Fibroblast of upper back skin (primary cell): ENCODE data around the gene PTGIS.
"Not testable (repeated sequence)": the region's sequence is repeated elsewhere in the genome, so short reads cannot be mapped to it uniquely, and the experiment has no call there.

ENCODE experiments used
- DNase-seq: peaks from one replicate; pipeline ENCODE4 v3.0.0-alpha.2; 2013

Gene PTGIS

DNA sequence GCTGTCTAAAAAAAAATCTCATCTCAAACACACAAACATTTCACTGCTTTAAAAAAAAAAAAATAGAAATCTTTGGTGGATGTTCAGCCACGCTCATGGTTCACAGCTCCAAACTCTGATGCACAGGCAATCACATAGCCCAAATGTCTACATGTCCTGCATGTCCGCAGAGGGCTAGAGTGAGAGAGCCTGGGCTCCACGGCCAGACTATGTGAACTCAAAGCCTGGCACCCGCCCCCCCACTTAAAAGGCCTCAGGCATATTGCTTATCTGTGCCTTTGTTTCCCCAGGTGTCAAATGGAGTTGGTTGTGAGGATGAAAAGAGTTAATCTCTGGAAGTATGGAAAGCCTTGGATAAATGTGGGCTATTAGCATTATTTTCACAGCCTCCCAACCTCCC lies 10.5 kb upstream of the PTGIS start:
- no peak for DNase-seq

DNA sequence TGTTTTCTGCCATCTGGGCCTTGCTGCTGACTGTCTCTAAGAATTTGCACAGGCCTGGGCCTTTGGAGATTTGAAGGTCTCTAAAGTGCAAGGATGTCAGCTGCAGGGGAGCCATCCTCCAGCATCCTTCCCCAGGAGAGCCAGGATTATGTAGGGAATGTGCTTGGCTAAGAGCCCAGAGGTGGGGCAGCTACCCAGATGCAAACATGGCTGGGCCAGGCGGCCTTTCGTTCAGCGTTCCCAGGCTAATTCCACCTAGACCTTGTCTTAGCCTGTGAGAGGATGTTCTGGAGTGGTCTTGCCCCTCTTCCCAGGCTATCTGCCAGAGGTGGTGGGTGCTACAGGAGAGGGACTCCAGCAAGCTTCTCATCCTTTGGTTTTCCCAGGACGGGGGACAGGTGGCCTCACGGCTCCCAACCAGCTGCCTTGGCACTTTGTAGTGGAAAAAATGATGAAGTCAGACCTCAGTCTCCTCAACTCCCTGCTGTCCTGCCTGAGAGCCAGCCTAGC lies 7.7 kb upstream of the PTGIS start:
- DNase-seq: peak; percentile 67

DNA sequence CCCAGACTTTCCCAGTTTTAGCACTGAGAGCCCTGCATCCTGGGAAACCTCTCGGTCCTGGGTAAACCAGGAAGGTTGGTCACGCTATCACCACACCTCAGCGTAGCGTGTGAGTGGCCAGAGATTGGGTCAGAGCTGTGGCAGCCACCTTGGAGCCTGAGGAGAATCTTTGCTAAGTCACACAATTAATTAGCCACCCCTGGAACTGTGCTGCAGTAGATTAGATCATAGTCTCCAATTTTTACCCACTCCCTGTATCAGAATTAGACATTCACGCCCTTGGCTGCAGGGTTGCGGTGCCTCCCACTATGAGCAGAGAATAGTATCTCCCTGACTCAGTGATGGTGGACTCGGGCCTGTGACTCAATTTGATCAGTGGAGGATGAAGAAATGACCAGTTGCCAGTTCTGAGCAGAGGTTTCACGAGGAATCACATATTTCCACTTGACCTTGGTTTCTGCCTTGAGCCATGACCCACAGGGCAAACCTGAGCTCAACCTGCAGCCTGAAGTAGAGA lies 6.0 kb upstream of the PTGIS start:
- DNase-seq: peak; percentile 17

DNA sequence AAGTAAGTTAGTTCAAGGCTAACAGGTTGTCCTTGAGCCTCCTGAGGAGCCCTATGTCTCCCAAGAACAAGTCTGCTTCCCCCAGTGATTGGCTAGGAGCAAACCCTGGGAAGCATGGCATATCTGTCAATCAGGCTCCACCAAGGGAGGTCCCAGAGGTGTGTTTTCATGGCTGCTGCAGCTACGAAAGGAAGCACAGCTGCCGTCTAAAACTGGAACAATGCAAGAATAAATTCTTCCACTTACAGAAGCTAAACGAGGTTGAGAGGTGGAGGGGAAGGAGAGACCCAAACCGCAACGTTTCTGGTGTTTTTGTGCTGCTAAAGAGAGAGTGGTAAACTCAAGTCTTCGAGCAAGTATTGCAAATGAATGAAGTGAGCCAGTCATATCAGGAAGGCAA lies 4.9 kb upstream of the PTGIS start:
- DNase-seq: no peak

DNA sequence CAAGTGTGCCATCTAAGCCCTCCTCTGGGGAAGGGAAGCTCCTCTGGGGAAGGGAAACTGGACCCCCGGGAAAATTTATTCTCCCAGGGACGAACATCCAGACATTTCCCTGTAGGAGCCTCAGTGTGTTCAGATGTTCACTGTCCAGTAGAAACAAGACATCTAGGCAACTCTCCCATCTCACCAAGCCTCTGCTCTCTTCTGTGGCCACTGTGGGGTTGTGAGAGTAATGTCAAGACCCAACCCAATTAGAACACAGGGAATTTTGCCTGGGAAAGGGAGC lies 3.6 kb upstream of the PTGIS start:
- no peak for DNase-seq

DNA sequence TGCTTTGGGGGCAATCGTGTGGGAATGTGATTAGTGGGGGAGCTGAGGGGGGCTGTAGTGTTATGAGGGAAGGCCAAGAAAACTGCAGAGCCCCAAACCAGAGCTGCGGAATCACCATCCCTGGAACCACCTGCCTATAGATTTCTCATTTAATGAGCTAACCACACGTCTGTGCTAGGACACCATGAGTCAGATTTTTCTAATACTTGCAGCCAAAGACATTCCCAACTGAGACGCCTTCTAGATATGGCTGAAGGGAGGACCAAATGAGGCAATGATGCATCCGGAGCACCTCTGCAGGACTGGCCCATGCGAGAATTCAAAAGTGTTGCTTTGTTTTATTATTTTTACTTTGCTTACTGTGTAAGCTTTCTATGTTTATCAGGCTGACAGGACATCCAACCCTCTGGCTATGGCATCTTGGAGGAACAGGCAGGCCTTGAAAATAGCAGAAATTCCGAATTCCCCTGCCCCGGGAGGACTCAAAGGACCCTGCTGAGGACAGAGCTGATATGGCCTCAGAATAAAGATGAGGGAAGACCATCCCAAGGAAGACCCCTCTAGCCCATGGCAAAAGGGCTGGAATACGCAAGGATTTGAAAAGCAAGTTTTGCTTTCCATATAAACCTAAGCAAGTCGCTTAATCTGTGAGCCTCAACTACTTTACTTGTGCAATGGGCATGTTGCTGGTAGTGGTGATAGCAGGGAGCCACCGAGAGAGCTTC lies 3.1 kb upstream of the PTGIS start:
- DNase-seq: peak; percentile 37

DNA sequence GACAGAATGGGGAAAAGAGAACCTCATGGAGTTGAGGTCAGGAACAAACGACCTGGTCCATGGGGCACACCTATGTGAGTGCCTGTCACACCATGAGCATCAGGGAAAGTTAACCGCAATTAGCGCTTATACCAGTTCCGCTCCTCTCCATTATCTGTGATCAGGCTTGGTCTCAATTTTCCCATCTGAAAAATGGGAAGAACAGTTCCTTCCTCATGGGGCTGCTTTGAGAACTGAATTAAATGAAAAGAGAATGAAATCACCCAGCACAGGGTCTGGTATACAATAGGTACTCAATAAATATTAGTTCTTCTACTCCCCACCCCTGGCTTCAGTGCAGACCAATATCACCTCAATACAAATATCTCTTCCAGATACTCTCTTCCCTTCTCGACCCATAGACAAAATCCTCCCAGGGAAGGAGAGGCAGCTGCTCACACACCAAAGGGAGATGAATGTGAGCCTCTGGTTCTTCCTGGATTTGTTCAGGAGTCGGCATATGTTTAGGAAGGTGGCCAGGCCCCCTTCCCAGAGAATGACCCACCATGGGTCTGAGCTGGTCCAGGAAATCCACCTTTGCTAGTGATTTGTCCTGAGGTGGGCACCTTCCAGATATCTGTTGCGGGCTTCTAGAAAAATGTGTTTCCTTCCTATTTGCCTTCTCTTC lies 2.4 kb upstream of the PTGIS start:
- no peak for DNase-seq

DNA sequence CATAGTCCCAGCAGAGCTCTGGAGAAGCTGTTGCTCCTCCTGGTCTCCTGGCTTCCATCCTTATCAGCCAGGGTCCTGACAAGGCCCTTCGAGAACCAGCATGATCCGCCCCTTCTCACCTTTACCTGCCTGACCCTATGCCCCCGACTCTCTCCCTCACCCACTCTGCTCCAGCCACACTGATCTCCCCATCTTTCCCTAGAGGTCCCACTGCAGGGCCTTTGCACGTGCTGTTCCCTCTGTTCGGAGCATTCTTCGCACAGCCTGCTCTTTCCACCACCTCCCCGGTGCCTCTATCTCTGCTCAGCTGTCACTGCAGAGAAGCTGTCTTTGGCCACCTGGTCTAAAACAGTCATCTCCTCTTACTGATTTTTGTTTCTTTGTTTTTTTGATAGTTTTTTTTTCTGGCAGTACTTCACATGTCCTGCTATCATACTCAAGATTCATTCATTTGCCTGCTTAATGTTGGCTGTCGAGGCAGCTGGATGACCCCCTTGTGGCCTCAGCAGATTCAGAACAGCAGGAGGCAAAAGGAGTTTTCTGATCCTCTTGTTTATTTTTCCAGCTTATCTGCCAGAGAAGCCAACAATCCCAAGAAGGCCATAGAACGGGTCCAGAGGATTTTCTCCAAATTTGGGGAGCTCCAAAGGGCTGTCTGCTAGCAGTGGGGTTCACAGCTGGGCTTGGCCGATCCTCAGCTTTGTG lies 1.6 kb upstream of the PTGIS start:
- no peak for DNase-seq

DNA sequence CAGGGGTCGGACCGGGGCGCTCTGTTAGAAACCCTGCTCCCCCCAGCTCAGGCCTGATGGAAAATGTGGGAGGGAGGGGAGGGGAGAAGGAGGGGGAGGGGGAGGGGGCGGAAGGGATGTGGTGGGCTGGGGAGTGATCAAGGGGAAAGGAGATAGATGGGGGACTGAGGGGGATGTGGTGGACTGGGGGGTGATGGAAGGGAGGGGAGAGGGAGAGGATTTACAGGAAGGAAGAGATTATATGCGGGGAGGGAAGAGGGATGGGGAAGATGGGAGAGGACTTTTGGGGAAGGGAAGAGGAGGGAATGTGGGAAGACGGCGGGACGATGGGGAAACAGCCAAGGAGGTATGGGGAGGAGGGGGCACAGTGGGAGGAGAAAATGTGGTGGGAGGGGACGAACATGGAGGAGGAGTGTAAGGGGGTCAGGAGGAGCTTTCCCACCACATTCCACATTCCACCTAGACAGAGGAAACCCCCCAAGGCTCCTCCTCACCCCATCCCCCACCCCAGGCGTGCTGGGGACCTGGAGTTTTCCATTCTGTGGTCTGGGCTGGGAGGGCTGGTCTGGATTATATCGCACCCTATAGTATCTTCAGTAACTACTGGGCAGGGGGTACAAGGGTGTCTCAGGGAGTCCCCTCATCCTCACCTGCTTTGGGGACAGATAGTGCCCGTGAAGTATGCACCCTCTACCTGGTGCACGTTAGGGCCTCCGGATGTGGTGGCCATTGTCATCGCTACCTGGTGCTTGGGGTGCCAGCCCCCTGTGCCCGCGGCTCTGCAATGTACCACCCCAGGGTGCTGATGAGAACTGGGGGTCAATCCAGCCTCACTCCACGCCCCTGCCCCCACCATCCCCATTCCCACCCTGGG lies 578 bp upstream of the PTGIS start:
- peak; percentile 21 for DNase-seq

DNA sequence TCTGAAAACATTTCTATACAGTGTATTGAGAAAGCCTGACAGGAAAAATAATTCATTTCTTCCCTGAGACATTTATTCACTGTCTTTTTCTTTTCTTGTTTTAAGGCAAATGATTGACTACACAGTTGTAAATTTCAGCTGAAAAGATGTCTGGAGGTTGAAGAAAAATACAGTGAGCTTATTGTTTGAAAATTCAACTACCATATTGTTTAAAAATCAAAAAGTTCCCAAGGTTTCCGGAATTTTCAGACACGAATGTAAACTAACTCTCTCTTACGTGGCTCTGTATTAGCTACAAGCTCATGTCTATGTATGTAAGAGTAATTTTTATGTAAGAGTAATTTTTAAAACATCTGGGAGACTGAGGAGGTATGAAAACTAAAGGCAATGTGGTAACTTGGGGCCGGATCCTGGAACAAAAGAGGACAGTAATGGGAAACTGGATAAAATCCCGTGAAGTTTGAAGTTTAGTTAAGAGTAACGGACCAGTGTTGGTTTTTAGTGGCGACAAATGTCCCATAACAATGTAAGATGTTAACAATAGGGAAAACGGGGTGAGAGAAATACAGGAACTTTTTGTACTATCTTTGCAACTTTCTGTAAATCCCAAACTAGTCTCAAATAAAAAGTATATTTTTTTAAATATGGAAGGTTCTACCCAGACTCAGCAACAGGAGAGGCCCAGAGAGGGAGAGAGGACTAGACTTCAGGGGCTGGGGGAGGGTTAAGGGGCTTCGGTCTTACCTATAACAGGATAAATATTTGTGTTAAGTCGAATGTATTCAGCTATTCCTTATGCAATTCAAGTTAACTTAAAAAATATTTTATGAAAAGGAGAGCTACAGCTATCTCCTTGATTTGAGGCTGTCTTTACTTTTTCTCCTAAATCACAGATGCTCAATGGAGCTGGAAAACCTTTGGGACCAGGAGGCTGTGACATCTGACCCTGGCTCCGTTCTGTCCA lies 1.3 kb downstream of the PTGIS start:
- no peak for DNase-seq

DNA sequence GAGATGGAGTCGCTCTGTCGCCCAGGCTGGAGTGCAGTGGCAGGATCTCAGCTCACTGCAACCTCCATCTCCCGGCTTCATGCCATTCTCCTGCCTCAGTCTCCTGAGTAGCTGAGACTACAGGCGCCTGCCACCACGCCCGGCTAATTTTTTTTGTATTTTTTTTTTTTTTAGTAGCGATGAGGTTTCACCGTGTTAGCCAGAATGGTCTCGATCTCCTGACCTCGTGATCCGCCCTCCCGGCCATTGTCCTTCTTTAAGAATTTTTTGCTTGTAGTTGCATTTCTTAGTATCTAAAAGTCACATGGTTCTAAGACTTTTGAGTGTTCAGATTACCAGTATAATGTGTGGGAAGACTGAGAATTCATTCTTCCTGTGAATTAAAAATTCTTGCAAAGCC lies 2.9 kb downstream of the PTGIS start:
- not testable (repeated sequence) for DNase-seq

DNA sequence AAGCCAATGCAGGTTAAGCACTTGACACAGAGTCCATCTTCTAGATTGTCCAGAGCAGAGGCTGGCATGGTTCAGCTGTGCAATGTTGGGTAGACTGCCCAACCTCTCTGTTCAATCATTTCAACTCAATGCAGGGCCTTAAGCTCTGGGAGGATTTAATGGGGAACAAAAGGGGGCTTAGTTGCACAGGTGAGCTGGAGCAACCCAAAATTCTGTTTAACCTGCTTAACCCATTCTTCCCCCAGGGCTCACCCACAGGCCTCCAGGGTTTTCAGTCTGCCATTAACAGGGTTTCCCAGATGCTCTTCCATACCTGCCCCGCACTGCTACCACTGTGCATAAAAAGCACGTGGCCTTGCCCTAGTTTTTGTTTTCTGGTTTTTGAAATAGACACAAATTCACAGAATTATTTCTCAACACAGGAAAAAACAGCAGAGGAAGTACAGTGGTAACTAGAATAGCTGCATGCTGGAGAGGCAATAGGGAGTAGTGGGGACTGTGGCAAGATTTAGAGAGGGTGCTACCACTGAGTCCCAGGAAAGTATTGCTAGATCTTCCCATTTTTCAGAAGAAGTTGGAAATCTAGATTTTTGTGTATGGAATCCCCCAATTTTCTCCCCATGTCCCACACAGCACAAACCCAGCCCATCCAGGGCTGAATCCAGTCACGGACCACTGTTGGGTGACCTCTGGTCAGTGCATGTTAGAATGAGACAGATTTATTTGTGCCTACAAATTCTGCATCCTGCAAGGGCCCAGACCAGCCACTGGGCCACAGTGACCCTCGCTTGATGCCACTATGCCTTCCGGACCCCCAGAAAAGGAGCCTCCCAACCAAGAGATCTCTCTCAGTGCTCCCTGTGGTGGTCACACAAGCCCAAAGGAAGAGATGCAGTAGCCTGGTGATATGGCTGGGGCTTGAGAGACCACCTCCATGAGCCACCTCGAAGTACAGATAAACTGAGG lies 4.6 kb downstream of the PTGIS start:
- no peak for DNase-seq

DNA sequence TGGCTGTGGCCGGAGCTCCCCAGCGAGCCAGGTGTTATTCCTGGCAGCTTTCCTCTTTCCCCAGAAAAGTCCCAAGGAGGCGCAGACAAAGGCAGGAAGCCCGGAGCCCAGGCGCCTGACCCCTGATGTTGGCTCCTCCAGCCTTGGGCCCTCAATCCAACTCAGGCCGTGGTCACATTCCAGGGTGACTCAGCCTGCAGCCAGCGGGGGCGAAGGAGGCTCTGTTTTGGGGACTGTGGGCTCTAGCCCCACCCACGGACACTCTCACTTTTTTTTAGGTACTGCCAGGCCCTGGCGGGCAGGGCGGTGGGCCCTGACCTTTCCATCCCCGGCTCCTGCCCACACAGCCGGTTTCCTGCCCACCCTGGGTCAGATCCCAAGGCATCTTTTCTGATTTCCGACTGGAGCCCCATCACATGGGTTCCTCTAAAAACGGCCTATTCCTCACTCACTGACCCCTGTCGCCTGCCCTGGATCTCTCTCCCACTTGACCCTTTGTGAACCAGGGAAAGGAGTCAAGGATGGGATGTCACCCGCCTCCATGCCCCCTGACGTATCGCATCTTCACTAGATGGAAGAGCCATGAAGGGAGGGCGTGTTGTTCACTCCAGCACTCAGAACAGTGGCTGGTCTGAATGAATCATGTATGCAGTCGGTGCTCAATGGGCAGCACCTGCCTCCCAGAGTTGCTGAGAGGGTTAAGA lies 5.5 kb downstream of the PTGIS start:
- DNase-seq: peak; percentile 75

DNA sequence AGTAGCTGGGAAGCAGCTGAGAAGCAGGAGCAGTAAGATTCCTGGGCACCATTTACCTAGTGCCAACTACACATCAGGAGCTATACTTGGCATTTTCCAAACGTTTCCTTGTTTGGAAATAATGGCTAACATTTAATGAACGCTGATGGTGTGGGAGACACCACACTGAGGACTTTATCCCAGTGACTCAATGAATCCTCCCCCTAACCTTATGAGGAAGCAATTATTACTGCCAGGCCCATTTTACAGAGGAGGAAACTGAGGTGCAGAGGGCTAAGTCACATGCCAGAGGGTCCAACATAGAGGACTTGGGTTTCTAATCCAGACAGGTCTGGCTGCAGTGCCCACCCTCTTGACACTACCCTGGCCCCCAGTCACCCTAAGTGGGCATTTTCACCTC lies 6.1 kb downstream of the PTGIS start:
- DNase-seq: no peak

DNA sequence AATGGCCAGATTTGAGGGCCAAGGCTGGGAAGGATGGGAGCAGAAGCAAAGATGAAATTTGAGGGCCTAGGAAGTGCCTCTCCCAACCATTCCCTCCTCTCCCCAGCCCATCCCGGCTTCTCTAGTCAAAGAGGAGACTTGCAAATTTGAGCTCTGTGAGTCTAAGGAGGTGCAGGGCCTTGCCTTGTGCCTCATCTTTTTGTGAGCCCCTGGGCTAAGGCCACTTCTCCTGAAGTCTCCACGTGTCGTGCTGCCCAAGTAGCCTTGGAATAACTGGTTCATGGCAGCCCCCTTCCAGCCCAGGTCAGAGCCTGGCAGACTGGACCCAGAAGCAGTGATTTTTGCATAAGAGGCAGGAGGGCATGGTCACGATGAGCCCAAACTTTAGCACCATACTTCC lies 6.7 kb downstream of the PTGIS start:
- DNase-seq: no peak

DNA sequence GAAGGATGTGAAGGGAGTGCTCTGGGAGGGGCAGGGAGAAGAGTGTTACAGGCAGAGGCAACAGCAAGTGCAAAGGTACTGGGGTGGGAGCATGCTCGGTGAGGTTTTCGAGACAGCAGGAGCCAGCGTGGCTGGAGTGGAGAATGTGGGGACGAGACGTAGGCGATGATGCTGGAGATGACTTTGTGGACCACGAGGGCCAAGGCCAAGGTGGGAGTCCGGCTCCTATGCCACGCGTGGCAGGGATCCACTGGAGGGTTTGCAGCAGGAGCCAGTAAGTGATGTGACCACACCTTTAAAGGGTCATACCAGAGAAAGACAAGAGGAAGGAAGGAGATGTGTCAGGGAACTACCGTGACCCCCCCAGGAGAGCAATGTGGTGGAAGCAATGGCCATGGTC lies 7.3 kb downstream of the PTGIS start:
- no peak for DNase-seq

DNA sequence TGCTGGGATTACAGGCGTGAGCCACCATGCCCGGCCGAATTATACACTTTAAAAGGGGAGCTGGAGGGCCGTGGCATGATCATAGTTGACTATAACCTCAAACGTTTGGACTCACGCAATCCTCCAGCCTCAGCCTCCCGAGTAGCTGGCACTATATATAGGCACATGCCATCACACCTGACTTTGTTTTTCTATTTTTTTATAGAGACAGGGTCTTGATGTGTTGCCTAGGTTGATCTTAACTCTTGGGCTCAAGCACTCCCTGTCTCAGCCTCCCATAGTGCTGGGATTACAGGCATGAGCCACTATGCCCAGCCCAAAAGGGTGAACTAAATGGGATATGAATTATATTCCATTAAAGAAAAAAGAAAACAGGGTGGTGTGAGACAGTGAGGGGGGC lies 7.8 kb downstream of the PTGIS start:
- DNase-seq: no peak

DNA sequence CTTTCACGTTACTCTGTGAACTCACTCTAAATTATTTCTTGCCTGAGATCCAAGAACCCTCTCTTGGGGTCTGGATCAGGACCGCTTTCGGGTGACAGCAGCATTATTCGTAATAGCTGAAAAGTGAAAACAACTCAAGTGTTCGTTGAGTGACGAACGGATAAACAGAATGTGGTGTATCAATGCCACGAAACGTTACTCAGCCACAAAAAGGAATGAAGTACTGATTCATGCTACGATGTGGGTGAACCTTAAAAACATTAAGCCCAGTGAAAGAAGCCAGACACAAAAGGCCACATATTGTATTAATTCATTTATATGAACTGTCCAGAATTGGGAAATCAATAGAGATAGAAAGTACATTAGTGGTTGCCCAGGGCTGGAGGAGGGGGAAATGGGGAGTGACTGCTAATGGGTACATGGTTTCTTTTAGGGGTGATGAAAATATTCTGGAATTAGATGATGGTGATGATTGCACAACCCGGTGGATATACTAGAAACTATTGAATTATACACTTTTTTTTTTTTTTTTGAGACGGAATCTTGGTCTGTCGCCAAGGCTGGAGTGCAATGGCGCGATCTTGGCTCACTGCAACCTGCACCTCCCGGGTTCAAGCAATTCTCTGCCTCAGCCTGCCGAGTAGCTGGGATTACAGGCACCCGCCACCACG lies 8.4 kb downstream of the PTGIS start:
- DNase-seq: peak; percentile 74

DNA sequence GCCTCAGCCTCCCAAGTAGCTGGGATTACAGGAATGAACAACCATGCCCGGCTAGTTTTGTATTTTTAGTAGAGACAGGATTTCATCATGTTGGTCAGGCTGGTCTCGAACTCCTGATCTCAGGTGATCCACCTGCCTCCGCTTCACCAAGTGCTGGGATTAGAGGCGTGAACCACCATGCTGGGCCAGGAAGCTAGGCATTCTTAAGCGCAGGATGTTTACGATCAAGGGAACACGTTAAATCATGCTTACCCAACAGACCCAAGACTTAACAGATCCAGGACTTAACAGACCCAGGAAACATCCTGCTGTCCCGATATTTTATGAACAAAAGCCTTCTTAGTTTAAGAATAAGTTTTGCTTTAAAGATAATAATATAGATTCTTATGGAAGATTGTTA lies 9.1 kb downstream of the PTGIS start:
- no peak for DNase-seq
